GM12878 (cell line): ENCODE measurements around the gene CUEDC1. TPM values are rescaled to one million over a fixed set of nuclear protein-coding genes. Genes with fewer than 3 reads are reported as not detected.
A peak's percentile ranks its signal among the peaks of the same experiment; 100 is the strongest.

Experiments
- ATAC-seq: fragments of 200-7000 bp; cut with Tn5 transposase; 3 replicates; pipeline ENCODE4 v1.9.1; 2020; ENCODE audit warnings: mild to moderate bottlenecking, moderate library complexity
- BruUV-seq: library from RNA; stranded (reverse); fragments of 400-500 nt; replicated peaks from 2 replicates; lab custom pipeline; 2021; lab: Mats Ljungman, UMichigan
- CTCF ChIA-PET: fragments of 300-600 bp; sonication (Branson Sonifier 250); formaldehyde crosslinking; extraction: SDS; loops from one replicate; lab custom pipeline; 2021; ENCODE audit warnings: inconsistent platforms; lab: Yijun Ruan, JAX
- POLR2A ChIA-PET: fragments of 350-600 bp; formaldehyde crosslinking; extraction: SDS; loops from one replicate; lab custom pipeline; 2021; ENCODE audit warnings: inconsistent platforms; lab: Charles Lee
- RAD21 ChIA-PET: fragments of 300-600 bp; sonication (Branson Sonifier 250); formaldehyde crosslinking; loops from one replicate; lab custom pipeline; 2023; ENCODE audit warnings: antibody characterized with exemption; ENCODE audit not compliant: unreplicated experiment; lab: Charles Lee
- SMC1A ChIA-PET: fragments of 300-600 bp; sonication (Branson Sonifier 250); formaldehyde crosslinking; loops from one replicate; lab custom pipeline; 2023; ENCODE audit not compliant: unreplicated experiment, uncharacterized antibody; lab: Charles Lee
- DNase-seq: peaks from one replicate; pipeline ENCODE4 v3.0.0-alpha.2; 2011; ENCODE audit warnings: low read depth, low spot score
- FAIRE-seq: peaks from 3 replicates; lab custom pipeline; 2011; peaks lifted over from hg19 to GRCh38; lab: Jason Lieb, UNC
- H2AFZ ChIP-seq: 2 replicates; pipeline ENCODE4 v1.6.0; 2011; ENCODE audit warnings: low read depth, low read length, control low read depth; ENCODE audit not compliant: control insufficient read depth
- H3K27ac ChIP-seq: 2 replicates; pipeline ENCODE4 v1.5.1; 2011; ENCODE audit warnings: control low read depth; ENCODE audit not compliant: control insufficient read depth, insufficient read depth
- H3K27me3 ChIP-seq, 2 experiments: replicated peaks in 1 of 2; 2 replicates each; pipeline versions ENCODE4 v1.6.0 to v1.6.1; 2011; ENCODE audit warnings: low read length in 1 of 2; ENCODE audit not compliant: control insufficient read depth in 2 of 2, insufficient read depth in 2 of 2
- H3K36me3 ChIP-seq, 2 experiments: 2 replicates each; pipeline ENCODE4 v1.5.1; 2011; ENCODE audit warnings: low read length in 1 of 2; ENCODE audit not compliant: control insufficient read depth in 2 of 2, insufficient read depth in 2 of 2
- H3K4me1 ChIP-seq: 2 replicates; pipeline ENCODE4 v1.6.1; 2011; ENCODE audit warnings: mild to moderate bottlenecking, low read length, moderate library complexity, mixed read lengths; ENCODE audit not compliant: control insufficient read depth, insufficient read depth
- H3K4me2 ChIP-seq: 2 replicates; pipeline ENCODE4 v1.6.0; 2011; ENCODE audit warnings: control low read depth; ENCODE audit not compliant: control insufficient read depth, insufficient read depth
- H3K4me3 ChIP-seq: fragments of 200-600 bp; sonication (generic); 2 replicates; pipeline ENCODE4 v1.5.1; 2016
- H3K79me2 ChIP-seq: 2 replicates; pipeline ENCODE4 v1.6.0; 2011; ENCODE audit warnings: low read length; ENCODE audit not compliant: control insufficient read depth, insufficient read depth
- H3K9ac ChIP-seq: 2 replicates; pipeline ENCODE4 v1.8.0; 2011; ENCODE audit warnings: low read length, control low read depth, mixed read lengths; ENCODE audit not compliant: control insufficient read depth, insufficient read depth
- H3K9me3 ChIP-seq: replicated peaks from 3 replicates; pipeline ENCODE4 v1.5.1; 2011; ENCODE audit warnings: mild to moderate bottlenecking, low read length; ENCODE audit not compliant: control insufficient read depth, insufficient read depth
- H4K20me1 ChIP-seq: 2 replicates; pipeline ENCODE4 v1.6.0; 2011; ENCODE audit not compliant: control insufficient read depth, insufficient read depth
- HDGF ChIP-seq: fragments of 450-650 bp; IDR thresholded peaks from 2 replicates; pipeline ENCODE4 v1.6.1; 2016; ENCODE audit warnings: antibody characterized with exemption
- SPI1 ChIP-seq: IDR thresholded peaks from 2 replicates; pipeline ENCODE4 v1.6.1; 2011; ENCODE audit warnings: low read depth, mild to moderate bottlenecking, low read length, moderate library complexity, borderline replicate concordance; ENCODE audit not compliant: insufficient read depth
- YBX1 ChIP-seq: fragments of 450-650 bp; IDR thresholded peaks from 2 replicates; pipeline ENCODE4 v1.6.1; 2016; ENCODE audit warnings: antibody characterized with exemption
- WGBS: methylation state at CpG from one replicate; pipeline ENCODE4 v1.1.6; 2016; ENCODE audit warnings: low lambda C conversion rate; ENCODE audit not compliant: insufficient replicate concordance, insufficient coverage; ENCODE audit errors: missing lambda C conversion rate; 5-methylcytosine and 5-hydroxymethylcytosine counted together
- in situ Hi-C: fragments of 300-500 bp; cut with MboI; formaldehyde crosslinking; loops from 9 replicates; pipeline ENCODE4 v1.14.3; 2018; ENCODE audit warnings: mixed read lengths
- intact Hi-C: fragments of 100-400 bp; cut with micrococcal nuclease; formaldehyde crosslinking; loops from one replicate; pipeline ENCODE4 v1.14.2; 2022; ENCODE audit not compliant: unreplicated experiment
- polyA plus RNA-seq, 11 experiments: library from polyadenylated mRNA; depleted of rRNA in 4 of 11; unstranded in 6 of 11; stranded (reverse) in 5 of 11; fragments of >200 nt; fragmentation: Nextera tagmentation in 4 of 11; fragmentation: Illumina TruSeq in 1 of 11; extraction: Ambion mirVana in 4 of 11; extraction: Trizol in 1 of 11; gene quantifications; 1 replicate in 1 of 11; 2 replicates in 10 of 11; pipeline versions ENCODE4 v1.2.1 to v1.2.3, GENCODE V29; 2011 to 2016; ENCODE audit warnings: inconsistent platforms in 2 of 11, missing spikeins in 2 of 11, low read depth in 1 of 11
- total RNA-seq, 4 experiments: library from RNA; depleted of rRNA in 3 of 4; stranded (reverse); fragments of >200 nt in 3 of 4; fragmentation: Illumina TruSeq in 1 of 4; extraction: Trizol in 1 of 4; gene quantifications; 2 replicates each; pipeline versions ENCODE4 v1.2.1 to v1.2.3, GENCODE V29; 2013 to 2021
- TF ChIP-seq, protein P1 (sequence below): fragments of 450-650 bp; conservative IDR thresholded peaks from 2 replicates; pipeline ENCODE4 v1.6.1; 2017; ENCODE audit warnings: mild to moderate bottlenecking, moderate library complexity

The CUEDC1 gene
- total and polyA plus RNA-seq, 10 of the 15 experiments (the other 5 are each of a cell fraction or from before 2014, with no cell fraction given), result 0.24 to 7.4 (median 1.8) TPM

DNA sequence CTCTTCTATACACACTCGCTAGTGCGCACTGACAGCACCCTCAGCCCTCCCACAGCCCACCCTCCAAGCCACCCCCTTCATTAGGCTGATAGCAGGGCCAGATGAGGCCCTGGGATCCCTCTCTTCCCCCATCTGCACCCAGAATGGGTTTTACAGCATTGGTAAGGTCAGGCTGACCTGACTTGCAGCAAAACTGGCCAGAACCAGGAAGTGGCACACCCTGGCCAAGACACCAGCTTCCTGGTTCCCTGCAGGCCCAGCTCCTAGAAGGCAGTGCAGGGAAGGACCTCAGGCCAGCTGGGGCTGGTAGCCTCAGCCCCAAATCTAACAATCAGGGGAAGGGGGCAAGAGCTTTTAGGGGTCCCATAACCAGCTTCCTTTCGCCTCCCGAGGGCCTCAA is 55.4 kb downstream of the CUEDC1 start:
- intact Hi-C loops, result loop anchor here (5.0 kb wide), 2 partner anchors 48 to 437 kb away; partner anchors contain the start of gene MRPS23
- no peak for FAIRE-seq
- no peaks in the 10 kb centered on the region for H3K36me3 ChIP-seq
- POLR2A ChIA-PET, result interaction anchor here (0.6 to 1.8 kb wide), 5 partner anchors 10 to 83 kb away, joined by 3 to 6 read pairs (median 4); partner anchors contain the start of gene CUEDC1
- no peak overlapping the region for H3K9ac ChIP-seq
- no peak overlapping the region for H2AFZ ChIP-seq
- H3K27ac ChIP-seq, result no peak overlapping the region
- BruUV-seq, result no TSS peak
- TF ChIP-seq, protein P1, sequence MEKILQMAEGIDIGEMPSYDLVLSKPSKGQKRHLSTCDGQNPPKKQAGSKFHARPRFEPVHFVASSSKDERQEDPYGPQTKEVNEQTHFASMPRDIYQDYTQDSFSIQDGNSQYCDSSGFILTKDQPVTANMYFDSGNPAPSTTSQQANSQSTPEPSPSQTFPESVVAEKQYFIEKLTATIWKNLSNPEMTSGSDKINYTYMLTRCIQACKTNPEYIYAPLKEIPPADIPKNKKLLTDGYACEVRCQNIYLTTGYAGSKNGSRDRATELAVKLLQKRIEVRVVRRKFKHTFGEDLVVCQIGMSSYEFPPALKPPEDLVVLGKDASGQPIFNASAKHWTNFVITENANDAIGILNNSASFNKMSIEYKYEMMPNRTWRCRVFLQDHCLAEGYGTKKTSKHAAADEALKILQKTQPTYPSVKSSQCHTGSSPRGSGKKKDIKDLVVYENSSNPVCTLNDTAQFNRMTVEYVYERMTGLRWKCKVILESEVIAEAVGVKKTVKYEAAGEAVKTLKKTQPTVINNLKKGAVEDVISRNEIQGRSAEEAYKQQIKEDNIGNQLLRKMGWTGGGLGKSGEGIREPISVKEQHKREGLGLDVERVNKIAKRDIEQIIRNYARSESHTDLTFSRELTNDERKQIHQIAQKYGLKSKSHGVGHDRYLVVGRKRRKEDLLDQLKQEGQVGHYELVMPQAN, result no peak
- 0 out of 2 replicates have a peak, but pooled peaks have one; percentile 17 for TF ChIP-seq SPI1
- 0 out of 2 replicates have a peak, but pooled peaks have one; percentile 22 for TF ChIP-seq HDGF
- no peak for TF ChIP-seq YBX1
- H3K27me3 ChIP-seq, result no peaks in the 10 kb centered on the region
- H3K79me2 ChIP-seq, result no peaks in the 10 kb centered on the region
- peaks cover 53% of the 10 kb centered on the region for H3K4me1 ChIP-seq
- in situ Hi-C loops, result loop anchor here (10.0 kb wide), 1 partner anchor 95 kb away; no protein-coding TSS in a partner anchor
- ATAC-seq, result no peak
- no peaks in the 10 kb centered on the region for H3K9me3 ChIP-seq
- SMC1A ChIA-PET, result interaction anchor here (0.6 to 8.1 kb wide), 13 partner anchors 39 to 555 kb away, joined by 3 to 102 read pairs (median 4); partner anchors contain the start of genes CUEDC1 and MRPS23
- DNase-seq, result no peak
- 78% methylated on average over 4 of the region's 4 CpGs for WGBS
- H3K4me3 ChIP-seq, result no peak overlapping the region
- no peaks in the 10 kb centered on the region for H4K20me1 ChIP-seq
- RAD21 ChIA-PET, result interaction anchor here (1.5 to 7.3 kb wide), 10 partner anchors 9 to 108 kb away, joined by 4 to 100 read pairs (median 6); partner anchors contain the start of gene SRSF1
- CTCF ChIA-PET, result interaction anchor here (1.0 to 8.5 kb wide), 11 partner anchors 7 to 107 kb away, joined by 3 to 134 read pairs (median 8); partner anchors contain the start of gene SRSF1
- H3K4me2 ChIP-seq, result no peak overlapping the region
